K562 (cell line): ENCODE measurements around the gene CCT3. TPM values are rescaled to one million over a fixed set of nuclear protein-coding genes. Genes with fewer than 3 reads are reported as not detected.

Experiments used
- CBFA2T2 ChIP-seq: fragments of 450-650 bp; conservative IDR thresholded peaks from 2 replicates; pipeline ENCODE4 v1.6.1; 2017; ENCODE audit warnings: mild to moderate bottlenecking
- DPF2 ChIP-seq: fragments of 450-650 bp; IDR thresholded peaks from 2 replicates; pipeline ENCODE4 v1.6.1; 2016
- ERF ChIP-seq: fragments of 450-650 bp; formaldehyde crosslinking; IDR thresholded peaks from 2 replicates; pipeline ENCODE4 v1.4.0; 2020; ENCODE audit warnings: mild to moderate bottlenecking, mixed read lengths
- EZH2 ChIP-seq: IDR thresholded peaks from 2 replicates; pipeline ENCODE4 v1.6.1; 2012; ENCODE audit warnings: low read depth, mild to moderate bottlenecking, inconsistent platforms, low read length, borderline replicate concordance
- HEY1 ChIP-seq: fragments of 250-450 bp; sonication (Bioruptor Pico); IDR thresholded peaks from 2 replicates; pipeline ENCODE4 v1.5.0; 2020; ENCODE audit warnings: mild to moderate bottlenecking, moderate library complexity, borderline replicate concordance
- ILF3 ChIP-seq: fragments of 450-650 bp; IDR thresholded peaks from 2 replicates; pipeline ENCODE4 v1.6.1; 2018; ENCODE audit warnings: antibody characterized with exemption, mild to moderate bottlenecking, moderate library complexity, borderline replicate concordance
- KLF1 ChIP-seq: fragments of 450-650 bp; IDR thresholded peaks from 2 replicates; pipeline ENCODE4 v1.6.1; 2016; ENCODE audit warnings: missing genetic modification characterization, missing compliant biosample characterization
- NONO ChIP-seq, 2 experiments: fragments of 200-400 bp in 1 of 2; fragments of 450-650 bp in 1 of 2; formaldehyde crosslinking in 1 of 2; IDR thresholded peaks; 2 replicates each; pipeline ENCODE4 v1.6.1; 2017; ENCODE audit warnings: low read depth in 2 of 2, mild to moderate bottlenecking in 2 of 2, moderate library complexity in 2 of 2, low read length in 1 of 2
- NRF1 ChIP-seq, 2 experiments: fragments of 450-650 bp; IDR thresholded peaks in 1 of 2; conservative IDR thresholded peaks in 1 of 2; 2 replicates each; pipeline ENCODE4 v1.6.1; 2014; ENCODE audit warnings: mild to moderate bottlenecking in 2 of 2
- PHB ChIP-seq: fragments of 250-450 bp; sonication (Bioruptor Pico); IDR thresholded peaks from 2 replicates; pipeline ENCODE4 v1.5.0; 2021
- SIN3A ChIP-seq, 2 experiments: fragments of 150-350 bp in 1 of 2; IDR thresholded peaks; 2 replicates each; pipeline ENCODE4 v1.6.1; 2011 to 2016; ENCODE audit warnings: borderline replicate concordance in 2 of 2, low read depth in 2 of 2, low read length in 2 of 2, mild to moderate bottlenecking in 2 of 2, moderate library complexity in 2 of 2; ENCODE audit not compliant: control insufficient read depth in 1 of 2
- STAT5A ChIP-seq: IDR thresholded peaks from 2 replicates; pipeline ENCODE4 v1.6.1; 2012; ENCODE audit warnings: low read length, inconsistent platforms, borderline replicate concordance
- TARDBP ChIP-seq: fragments of 450-650 bp; IDR thresholded peaks from 2 replicates; pipeline ENCODE4 v1.6.1; 2016
- TCF7 ChIP-seq: sonication (generic); IDR thresholded peaks from 2 replicates; pipeline ENCODE4 v1.6.1; 2016; ENCODE audit warnings: antibody characterized with exemption, borderline replicate concordance
- ZC3H8 ChIP-seq: fragments of 450-650 bp; IDR thresholded peaks from 2 replicates; pipeline ENCODE4 v1.6.1; 2017
- ZKSCAN1 ChIP-seq: fragments of 150-350 bp; IDR thresholded peaks from 2 replicates; pipeline ENCODE4 v1.6.1; 2016; ENCODE audit warnings: low read depth, low read length
- ZNF431 ChIP-seq: sonication (generic); formaldehyde crosslinking; IDR thresholded peaks from 2 replicates; pipeline ENCODE4 v1.8.0; 2022; ENCODE audit warnings: mild to moderate bottlenecking, missing genetic modification reagents
- polyA plus RNA-seq, 8 experiments: library from polyadenylated mRNA; depleted of rRNA in 4 of 8; stranded (reverse) in 5 of 8; unstranded in 3 of 8; fragments of >200 nt; fragmentation: Nextera tagmentation in 2 of 8; fragmentation: Illumina TruSeq in 1 of 8; extraction: Ambion mirVana in 2 of 8; extraction: Trizol in 1 of 8; gene quantifications; 2 replicates each; pipeline versions ENCODE4 v1.2.1 to v1.2.3, GENCODE V29; 2011 to 2014; ENCODE audit warnings: inconsistent platforms in 1 of 8, missing spikeins in 1 of 8
- total RNA-seq, 7 experiments: library from RNA; depleted of rRNA in 6 of 7; stranded (reverse); fragments of >200 nt in 6 of 7; fragmentation: Illumina TruSeq in 2 of 7; extraction: Trizol in 2 of 7; gene quantifications; 2 replicates each; pipeline versions ENCODE4 v1.2.1 to v1.2.3, GENCODE V29; 2011 to 2021; ENCODE audit warnings: low replicate concordance in 1 of 7
- TF ChIP-seq, protein P1 (sequence below), 2 experiments: IDR thresholded peaks; 2 replicates each; pipeline ENCODE4 v1.6.1; 2011; ENCODE audit warnings: borderline replicate concordance in 1 of 2, control low read depth in 1 of 2, low read depth in 1 of 2, low read length in 1 of 2, mild to moderate bottlenecking in 1 of 2, mixed read lengths in 1 of 2, moderate library complexity in 1 of 2; ENCODE audit not compliant: insufficient read depth in 1 of 2, insufficient read length in 1 of 2, poor library complexity in 1 of 2, severe bottlenecking in 1 of 2; ENCODE audit errors: extremely low read depth in 1 of 2
- TF ChIP-seq, protein P2 (sequence below): fragments of 250-450 bp; sonication (Bioruptor Pico); IDR thresholded peaks from 2 replicates; pipeline ENCODE4 v1.5.0; 2021

The CCT3 gene
- total and polyA plus RNA-seq, 9 of the 15 experiments (the other 6 are each of a cell fraction or from before 2014, with no cell fraction given), result 475 to 1,167 (median 610) TPM

DNA sequence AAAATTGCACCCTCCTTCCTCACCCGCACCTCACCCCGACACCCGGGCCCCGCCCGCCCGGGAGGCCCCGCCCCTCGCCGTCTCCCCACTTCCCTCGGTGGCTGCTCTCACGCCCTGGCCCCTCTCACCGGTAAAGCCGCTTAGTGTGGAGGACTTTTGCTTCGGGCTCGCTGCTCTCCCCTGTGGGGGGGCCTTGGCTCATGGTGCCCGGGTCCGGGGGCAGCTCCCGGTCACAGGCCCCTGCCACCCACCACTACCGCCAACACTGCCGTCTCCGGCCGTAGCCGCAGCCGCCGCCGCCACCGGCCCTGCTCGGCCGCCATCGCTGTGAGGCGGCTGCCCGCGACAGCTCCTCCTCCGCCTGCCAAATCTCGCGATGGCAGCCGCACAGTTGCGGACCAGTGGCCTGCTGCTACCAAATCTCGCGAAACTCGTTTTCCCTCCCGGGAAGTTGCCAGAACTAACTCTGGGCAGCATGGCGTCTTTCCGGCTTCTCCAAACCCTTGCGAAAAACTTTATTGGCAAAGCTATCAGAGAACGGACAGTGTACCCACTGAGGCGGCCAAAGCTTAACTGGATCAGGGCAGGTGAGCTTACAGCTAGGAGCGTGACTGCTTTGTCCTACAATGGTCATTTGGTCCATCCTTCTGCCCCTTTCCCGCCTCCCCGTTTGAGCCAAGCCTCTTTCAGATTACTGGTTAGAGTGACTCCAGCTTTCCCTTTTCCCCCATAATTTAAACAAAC is 55.4 kb downstream of the CCT3 start, which contains the start of gene SMG5 (continued):
- TF ChIP-seq, protein P1, sequence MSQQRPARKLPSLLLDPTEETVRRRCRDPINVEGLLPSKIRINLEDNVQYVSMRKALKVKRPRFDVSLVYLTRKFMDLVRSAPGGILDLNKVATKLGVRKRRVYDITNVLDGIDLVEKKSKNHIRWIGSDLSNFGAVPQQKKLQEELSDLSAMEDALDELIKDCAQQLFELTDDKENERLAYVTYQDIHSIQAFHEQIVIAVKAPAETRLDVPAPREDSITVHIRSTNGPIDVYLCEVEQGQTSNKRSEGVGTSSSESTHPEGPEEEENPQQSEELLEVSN (IDR thresholded peaks at IDR 0.05; ENCODE audit: borderline replicate concordance in 1 of 2, extremely low read depth in 1 of 2, insufficient read depth in 1 of 2, insufficient read length in 1 of 2, low read depth in 1 of 2, low read length in 1 of 2, poor library complexity in 1 of 2, severe bottlenecking in 1 of 2), result peak; percentile 67 to 75
- TF ChIP-seq TARDBP (0 out of 2 replicates have a peak, but pooled peaks have one; percentile 36), CBFA2T2 (no peak), ZNF431 (CRISPR knock-in tag) (0 out of 2 replicates have a peak, but pooled peaks have one; percentile 52), SIN3A (IDR thresholded peaks at IDR 0.05; ENCODE audit: borderline replicate concordance in 2 of 2, control insufficient read depth in 1 of 2, low read depth in 2 of 2, low read length in 2 of 2) (peak; percentile 74 to 78; a peak in 2 of 4 replicates), NONO (IDR thresholded peaks at IDR 0.05; ENCODE audit: low read depth in 2 of 2, low read length in 1 of 2) (peak; percentile 48 to 89; a peak in 3 of 4 replicates), ZC3H8 (no peak), NRF1 (conservative IDR thresholded peaks at IDR 0.05 in 1 of 2, IDR thresholded peaks at IDR 0.05 in 1 of 2) (peak; percentile 10 to 62; a peak in 3 of 4 replicates), ZKSCAN1 (peak; percentile 98), ERF (CRISPR knock-in tag) (no peak), ILF3 (no peak), TCF7 (peak; percentile 68; the same call in 1 of the 2 replicates), HEY1 (CRISPR knock-in tag) (no peak), KLF1 (tag) (peak; percentile 73; the same call in 1 of the 2 replicates), DPF2 (no peak), PHB (peak; percentile 67; the same call in 1 of the 2 replicates), EZH2 (no peak), STAT5A (peak; percentile 20; the same call in 1 of the 2 replicates)
- TF ChIP-seq, protein P2, sequence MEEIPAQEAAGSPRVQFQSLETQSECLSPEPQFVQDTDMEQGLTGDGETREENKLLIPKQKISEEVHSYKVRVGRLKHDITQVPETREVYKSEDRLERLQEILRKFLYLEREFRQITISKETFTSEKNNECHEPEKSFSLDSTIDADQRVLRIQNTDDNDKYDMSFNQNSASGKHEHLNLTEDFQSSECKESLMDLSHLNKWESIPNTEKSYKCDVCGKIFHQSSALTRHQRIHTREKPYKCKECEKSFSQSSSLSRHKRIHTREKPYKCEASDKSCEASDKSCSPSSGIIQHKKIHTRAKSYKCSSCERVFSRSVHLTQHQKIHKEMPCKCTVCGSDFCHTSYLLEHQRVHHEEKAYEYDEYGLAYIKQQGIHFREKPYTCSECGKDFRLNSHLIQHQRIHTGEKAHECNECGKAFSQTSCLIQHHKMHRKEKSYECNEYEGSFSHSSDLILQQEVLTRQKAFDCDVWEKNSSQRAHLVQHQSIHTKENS (CRISPR knock-in tag), result no peak
